IPS DF 19.7 (cell line): ENCODE measurements around the gene TIMM22.
"Not testable (repeated sequence)": the region's sequence is repeated elsewhere in the genome, so short reads cannot be mapped to it uniquely, and the experiment has no call there.

Experiments
- DNase-seq: peaks from one replicate; pipeline ENCODE4 v3.0.0-alpha.2; 2013; ENCODE audit warnings: low read depth, low spot score

TIMM22 gene

DNA sequence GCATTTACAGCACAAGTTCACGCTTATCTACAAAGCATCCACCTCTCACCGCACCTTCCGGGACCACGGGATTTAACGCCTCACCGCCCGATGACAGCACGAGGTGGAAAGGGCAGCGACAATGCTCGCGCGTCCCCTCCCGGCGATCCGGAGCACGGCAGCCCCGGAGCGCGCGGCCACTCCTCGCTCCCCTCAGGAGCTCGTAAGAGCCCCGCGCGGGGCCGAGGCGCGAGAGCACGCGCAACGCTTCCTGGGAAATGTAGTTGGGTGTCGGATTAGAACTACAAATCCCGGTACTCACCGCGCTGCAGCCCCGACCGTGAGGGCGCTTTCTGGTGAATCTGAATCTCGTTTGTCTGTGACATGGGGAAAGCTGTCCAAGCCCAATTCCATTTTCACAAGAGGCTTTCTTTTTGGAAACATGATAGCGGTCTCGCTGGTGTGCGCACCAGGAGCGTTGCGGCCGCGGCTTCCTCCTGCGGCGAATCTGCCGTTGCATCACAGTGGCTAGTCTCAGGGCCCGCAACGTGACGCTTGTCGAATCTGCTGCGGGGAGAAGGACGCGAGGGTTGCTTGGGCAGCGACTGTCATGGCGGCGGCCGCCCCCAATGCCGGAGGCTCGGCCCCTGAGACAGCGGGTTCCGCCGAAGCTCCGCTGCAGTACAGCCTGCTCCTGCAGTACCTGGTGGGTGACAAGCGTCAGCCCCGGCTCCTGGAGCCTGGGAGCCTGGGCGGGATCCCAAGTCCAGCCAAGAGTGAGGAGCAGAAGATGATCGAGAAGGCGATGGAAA, at the start of gene TIMM22:
Gene TIMM22 (plus strand): TSS at position 576 of the 791 bp plus-strand sequence. CDS start 14 bp downstream, at position 590.
- peak; percentile 87 for DNase-seq

DNA sequence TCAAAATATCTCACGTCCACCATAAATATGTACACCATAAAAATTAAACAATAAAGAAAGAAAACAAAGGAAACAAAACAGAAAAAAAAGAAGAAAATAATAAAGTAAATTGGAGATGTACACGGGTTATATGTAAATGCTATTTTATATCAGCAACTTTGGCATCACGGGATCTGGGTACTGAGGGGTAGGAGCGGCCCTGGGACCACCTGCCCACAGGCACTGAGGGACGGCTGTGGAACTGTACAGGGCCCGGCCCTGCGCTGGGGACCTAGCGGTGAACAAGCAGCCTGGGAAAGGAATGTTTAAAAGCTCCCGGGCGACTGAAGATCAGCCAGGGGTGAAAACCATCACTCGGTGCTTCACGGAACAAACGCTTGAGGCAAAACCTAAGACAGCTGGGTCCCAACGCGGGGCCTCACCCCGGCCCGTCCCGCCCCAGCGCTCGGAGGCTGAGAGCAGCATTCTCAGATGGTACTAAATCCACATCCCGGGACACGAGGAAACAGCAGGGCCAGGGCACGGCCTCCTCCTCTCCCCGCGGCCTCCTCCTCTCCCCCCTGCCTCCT, 48.6 kb upstream of the TIMM22 start:
- no peak for DNase-seq

GRCh38 chr17:949623-950303, 47.2 kb upstream of the TIMM22 start:
- no peak for DNase-seq

DNA sequence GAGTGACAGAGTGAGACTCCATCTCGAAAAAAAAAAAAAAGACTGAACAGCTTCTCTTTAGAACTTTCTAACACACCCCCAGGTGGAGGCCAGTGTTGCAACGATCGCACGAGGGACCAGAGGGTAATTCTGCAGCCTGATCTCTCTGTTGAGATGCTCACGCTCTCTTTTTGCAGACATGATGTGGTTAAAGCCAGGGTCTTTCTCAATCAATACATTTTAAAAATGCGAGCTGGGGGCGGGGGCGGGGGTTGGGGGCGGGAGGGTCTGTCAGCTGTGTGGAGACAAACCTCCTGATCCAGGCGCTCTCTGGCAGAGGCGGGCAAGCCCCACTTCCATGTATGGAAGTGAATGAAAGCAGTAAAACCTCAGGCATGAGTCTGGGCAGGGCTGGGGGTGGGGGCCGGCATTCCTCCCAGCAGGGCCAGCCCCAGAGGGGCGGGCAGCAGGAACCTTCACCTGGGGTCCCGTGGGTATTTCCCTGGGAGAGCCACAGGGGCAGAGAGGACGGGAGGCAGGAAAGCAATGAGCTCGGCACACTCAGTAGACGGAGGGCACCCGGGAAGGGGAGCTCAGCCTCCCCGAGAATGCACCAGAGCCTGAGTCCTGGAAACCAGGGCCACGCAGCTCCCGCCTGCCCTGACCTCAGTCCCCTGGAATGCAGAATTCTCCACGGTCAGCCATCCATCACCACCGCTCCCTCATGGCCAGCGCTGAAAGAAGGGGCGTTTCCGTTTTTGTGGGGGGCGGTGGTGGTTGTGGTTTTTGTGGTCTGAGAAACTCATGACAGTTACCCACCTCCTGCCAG, 45.4 kb upstream of the TIMM22 start:
- DNase-seq: no peak

GRCh38 chr17:952592-952991, 44.3 kb upstream of the TIMM22 start:
- not testable (repeated sequence) for DNase-seq

- no peak for DNase-seq
Observed at GRCh38 chr17:953767-954166, 43.2 kb upstream of the TIMM22 start.

GRCh38 chr17:954431-955164, 42.3 kb upstream of the TIMM22 start:
- no peak for DNase-seq

DNA sequence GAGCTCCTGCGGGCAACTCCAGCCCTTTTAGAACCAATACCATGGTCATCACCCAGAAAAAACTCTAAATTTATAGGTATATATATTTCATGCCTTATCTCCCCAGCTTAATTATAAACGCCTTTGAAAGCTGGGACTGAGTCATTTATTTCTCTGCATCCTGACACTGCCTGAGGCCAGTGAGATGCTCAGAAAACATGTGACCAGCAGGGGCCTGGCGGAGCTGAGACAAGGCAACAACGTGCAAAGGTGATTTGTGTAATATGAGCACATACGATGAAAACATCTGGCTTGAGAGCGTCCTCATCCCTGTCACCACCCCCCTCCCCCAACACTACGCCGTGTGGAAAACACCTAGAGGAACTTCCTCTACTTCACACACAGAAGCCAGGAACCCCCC, 40.0 kb upstream of the TIMM22 start:
- no peak for DNase-seq

DNA sequence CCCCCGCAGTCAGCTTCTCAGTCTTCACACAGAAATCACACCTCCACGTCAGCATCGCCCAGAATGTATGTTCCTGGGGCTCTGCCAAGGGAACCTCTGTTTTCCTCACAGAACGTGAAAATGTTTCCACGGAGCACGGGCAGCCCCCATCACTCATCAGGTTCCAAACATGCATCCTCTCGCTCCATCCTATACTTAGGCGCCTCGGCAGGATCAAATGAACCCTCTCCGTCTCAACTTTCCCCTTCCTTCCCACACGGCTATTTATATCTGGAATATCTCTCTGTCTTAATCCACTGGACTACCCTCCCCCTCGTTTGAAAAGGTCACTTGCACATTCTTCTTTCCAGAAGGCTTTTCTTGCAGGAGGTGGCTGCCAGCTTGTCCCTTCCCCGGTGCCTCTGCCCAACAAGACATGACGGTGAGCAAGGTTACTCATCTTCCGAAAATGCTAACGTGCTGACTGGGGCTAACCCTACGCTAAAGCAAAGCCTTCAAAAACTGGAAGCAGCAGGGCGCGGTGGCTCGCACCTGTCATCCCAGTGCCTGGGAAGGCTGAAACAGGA, 39.0 kb upstream of the TIMM22 start:
- DNase-seq: no peak

- no peak for DNase-seq
Observed at GRCh38 chr17:958712-959451, 38.0 kb upstream of the TIMM22 start.

DNA sequence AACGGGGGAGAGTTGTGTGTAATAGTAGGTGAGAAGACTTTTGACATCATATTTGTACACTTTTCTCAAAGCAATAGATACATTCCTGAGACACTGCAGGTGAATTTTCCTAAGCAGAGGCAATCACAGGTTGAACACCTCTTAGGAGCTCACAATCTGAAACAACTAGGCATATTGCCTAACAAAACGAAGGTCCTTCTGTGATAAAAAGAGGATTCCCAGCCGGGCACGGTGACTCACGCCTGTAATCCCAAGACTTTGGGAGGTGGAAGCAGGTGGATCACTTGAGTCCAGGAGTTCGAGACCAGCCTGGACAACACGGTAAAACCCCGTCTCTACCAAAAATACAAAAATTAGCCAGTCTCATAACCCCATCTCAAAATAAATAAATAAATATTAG, 34.8 kb upstream of the TIMM22 start:
- no peak for DNase-seq

DNA sequence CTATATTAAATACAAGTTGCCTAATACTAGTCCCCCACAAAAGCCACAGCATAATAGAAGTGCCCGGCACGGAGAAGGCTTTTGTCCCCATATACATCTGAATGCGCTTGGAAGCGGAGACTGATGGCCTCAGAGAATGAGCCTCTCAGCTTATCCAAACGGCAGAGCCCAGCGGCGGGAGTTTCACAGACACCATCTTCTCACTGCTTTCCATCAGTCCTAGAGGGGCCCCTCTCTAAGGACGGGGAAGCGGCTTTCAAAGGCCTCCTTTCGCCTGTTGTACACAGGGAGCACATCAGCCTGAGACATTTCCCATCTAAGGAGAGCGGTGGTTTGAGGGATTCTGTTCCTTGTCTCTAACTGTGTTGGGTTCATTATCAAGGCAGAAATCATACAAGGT, 34.3 kb upstream of the TIMM22 start:
- DNase-seq: no peak

GRCh38 chr17:964876-965275, 32.1 kb upstream of the TIMM22 start:
- DNase-seq: no peak

DNA sequence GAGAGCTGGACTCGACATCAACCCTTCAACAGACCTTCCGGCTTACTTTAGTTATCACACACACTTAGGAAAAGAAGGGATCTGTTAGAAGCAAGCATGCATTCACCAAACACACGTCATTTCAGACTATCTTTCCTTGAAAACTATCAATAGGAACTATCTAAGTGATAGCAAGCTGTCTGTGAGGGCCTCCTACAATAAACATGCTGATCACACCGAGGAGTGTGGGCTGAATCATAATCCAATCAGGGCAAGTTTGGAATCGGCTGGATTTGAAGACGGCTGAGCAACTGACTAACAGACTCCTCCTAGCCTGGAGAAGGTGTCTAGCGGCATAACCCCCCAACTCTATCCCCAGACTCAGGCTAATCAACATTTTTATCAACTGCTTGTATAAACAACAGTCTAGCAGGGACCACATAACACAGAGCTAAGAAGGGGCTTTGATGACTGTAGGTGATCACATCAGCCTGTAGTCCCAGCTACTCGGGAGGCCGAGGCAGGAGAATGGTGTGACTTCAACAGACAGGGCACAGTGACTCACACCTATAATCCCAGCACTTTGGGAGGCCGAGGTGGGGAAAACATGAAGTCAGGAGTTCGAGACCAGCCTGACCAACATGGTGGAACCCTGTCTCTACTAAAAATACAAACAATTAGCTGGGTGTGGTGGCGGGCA, 31.5 kb upstream of the TIMM22 start:
- no peak for DNase-seq

- no peak for DNase-seq
Observed at GRCh38 chr17:967122-967521, 29.8 kb upstream of the TIMM22 start.

DNA sequence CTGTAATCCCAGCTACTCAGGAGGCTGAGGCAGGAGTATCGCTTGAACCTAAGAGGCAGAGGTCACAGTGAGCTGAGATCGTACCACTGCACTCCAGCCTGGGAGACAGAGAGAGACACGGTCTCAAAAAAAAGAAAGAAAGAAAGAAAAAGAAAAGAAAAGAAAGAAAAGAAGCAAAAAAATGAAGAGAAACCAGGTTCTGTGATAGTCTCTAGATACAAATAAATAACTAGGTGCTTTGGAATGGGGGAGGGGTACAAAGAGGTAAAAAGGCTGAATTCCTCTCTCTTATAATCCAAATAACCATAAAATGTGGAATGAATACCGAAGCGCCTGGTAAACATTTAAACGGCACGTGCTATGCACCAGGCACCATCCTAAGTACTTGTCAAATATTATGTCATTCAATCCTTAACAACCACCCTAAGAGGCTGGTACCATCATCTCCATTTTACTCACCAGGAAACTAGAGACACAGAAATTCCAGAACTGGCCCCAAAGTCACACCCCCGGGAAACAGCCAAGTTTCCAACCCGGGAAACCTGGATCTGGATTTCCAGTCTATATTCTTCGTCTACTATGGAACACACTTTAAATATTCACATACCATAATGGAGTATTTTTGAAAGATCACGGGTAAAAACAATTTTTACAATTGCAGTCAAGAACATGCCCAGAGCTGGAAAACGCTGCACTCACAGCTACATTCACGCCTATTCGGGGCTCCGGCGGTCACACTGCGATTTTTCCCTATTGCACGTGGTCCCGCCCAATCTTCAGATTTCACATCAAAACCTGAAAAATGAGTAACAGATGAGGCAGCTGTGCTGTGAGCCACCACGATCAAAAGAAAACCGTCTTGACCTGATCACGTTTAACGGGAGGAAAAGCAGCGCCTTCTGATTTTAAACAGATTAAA, 27.9 kb upstream of the TIMM22 start:
- DNase-seq: no peak

DNA sequence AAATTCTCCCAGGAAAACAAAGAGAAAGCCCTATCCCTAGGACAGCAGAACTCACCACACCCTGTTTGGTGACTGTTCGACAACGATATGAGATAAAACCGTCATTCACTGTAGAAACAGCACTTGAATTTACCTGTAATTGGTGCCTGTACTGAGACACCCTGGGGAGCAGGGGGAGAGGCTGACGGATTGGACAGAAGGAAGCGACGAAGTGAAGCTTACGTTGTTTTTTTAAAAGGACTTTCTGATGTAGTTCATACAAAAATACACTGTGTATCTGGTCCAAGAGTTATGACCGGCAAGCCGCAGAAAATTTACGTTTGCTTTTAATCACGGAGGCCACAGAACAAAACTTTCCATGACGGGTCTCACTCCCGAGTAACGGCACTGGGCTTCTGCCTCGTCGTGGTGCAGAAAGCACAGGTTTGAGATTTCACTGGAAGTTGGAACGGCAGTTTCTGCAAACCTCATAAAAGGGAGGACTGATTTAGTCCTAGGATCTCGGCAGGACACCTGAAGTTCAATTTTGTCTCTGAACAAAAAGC, 27.0 kb upstream of the TIMM22 start:
- DNase-seq: no peak

GRCh38 chr17:970364-970763, 26.6 kb upstream of the TIMM22 start:
- no peak for DNase-seq
